Measurements from ENCODE around the gene UCP2.

UCP2 gene

DNA sequence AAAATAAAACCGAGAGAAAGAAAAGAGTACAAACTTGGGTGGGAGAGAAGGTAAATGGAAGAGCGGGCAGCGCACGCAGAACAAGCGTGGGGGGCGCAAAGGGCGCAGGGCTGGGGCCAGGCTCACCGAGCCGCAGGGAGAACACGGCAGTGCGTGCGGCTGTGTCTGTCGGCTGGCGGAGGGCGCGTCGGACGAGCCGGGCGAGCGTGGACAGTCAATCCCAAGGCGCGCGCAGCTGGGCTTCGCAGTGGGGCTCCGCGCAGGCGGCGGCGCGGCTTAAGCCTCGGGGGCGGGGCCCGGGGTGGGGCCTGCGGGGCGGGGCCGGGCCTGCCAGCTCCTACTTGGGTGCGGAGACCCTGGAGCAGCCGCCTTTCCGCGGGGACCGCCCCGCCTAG, at the start of gene UCP2:
TSS of gene UCP2 (minus strand) at position 249 of the 395 bp plus-strand sequence. CDS start 4,465 bp downstream, outside the sequence.
- DNase-seq, result peak; percentile 86 to 96 (median 94)

- DNase-seq, result no peak
Measured at GRCh38 chr11:74030723-74031676, 48.4 kb upstream of the UCP2 start.

DNA sequence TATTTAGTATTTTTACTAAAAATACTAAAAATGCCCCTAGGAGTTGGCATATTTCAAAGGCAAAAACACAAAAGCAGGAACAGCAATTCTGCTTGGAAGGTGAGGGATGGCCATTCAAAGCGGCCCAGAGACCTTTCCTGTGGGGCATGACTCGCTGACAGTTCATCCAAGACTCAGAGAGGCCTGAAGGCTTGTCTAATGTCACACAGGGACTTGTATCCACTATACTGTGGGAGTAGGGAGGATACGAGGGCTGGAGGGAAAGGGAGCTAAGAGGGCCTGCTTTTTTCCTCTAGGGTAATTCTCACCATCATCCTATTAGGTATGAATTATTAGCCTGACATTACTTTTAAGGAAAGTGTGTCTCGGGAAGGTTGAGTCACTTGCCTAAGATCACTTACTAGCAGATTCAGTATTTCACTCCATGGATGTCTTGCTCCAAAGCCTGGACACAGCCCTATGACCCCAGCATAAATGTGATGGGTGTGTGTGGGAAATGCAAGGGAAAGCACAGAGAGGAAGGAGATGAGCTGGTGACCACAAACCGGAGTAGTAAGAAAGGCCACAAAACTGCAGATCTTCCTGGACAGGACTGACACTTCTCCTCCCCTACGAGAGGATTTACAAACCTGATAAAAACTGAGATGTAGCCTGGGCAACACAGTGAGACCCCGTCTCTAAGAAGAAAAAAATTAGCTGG, 43.0 kb upstream of the UCP2 start:
- peak; percentile 88 to 95 (median 93) for DNase-seq

DNA sequence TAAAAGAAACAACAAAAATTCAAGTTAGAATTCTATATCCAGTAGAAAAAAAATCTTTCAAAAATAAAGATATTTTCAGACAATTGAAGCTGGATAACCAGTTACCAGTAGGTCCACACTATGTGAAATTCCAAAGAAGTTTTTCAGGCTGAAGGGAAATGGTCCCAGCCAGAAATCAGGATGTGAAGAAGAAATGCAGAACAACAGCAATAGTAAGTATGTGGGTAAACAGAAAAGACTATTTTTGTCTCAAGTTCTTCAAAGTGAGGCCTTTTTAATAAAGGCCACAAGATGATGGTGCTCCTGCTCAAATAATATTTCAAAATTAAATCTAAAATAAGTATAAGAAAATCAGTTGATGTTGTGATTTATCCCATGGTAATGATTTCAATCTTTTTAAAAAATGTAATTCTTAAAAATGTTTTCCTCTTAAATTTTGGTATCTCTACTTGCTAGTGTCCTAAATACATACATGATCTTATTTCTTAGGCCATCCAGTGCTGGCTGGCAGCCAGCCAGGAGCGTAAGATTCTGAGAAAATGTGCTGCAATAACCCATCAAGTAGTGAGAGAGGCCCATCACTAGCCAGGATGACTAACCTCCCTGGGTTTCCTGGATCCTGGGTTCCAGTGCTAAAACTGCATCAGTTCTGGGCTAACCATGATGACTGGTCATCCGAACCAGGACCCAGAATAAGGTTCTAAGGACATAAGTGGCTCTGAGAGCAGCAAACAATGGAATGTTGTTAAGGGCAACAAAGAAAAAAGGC, 41.8 kb upstream of the UCP2 start:
- peak; percentile 59 to 83 (median 68) for DNase-seq

DNA sequence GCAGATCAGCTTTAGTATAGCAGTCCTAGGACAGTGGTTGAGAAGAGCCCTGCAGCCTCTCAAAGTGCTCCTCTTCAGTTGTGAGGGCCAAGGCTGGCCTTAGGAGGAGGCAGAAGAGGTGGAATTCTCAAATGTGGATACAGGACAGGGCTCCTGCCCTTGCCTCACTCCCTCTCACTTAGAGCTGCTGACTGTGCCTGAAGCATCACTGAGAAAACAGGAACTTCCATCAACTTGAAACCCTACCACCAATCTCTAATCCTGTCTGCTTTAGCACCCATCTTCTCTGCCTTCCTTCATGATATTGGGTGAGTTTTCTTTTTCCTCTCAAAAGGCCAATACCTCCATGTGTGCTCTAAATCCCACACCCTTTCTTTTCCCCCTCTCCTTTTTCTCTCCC, 40.6 kb upstream of the UCP2 start:
- DNase-seq, result peak; percentile 59 to 64 (median 61)

- DNase-seq, result peak; percentile 69 to 81 (median 76)
Measured at GRCh38 chr11:74022546-74022945, 39.9 kb upstream of the UCP2 start.

GRCh38 chr11:74021998-74022397, 39.4 kb upstream of the UCP2 start:
- no peak for DNase-seq

- peak; percentile 76 to 90 (median 84) for DNase-seq
Measured at GRCh38 chr11:74020539-74020938, 37.9 kb upstream of the UCP2 start.

GRCh38 chr11:74019860-74020259, 37.2 kb upstream of the UCP2 start:
- peak; percentile 52 to 68 (median 60) for DNase-seq

DNA sequence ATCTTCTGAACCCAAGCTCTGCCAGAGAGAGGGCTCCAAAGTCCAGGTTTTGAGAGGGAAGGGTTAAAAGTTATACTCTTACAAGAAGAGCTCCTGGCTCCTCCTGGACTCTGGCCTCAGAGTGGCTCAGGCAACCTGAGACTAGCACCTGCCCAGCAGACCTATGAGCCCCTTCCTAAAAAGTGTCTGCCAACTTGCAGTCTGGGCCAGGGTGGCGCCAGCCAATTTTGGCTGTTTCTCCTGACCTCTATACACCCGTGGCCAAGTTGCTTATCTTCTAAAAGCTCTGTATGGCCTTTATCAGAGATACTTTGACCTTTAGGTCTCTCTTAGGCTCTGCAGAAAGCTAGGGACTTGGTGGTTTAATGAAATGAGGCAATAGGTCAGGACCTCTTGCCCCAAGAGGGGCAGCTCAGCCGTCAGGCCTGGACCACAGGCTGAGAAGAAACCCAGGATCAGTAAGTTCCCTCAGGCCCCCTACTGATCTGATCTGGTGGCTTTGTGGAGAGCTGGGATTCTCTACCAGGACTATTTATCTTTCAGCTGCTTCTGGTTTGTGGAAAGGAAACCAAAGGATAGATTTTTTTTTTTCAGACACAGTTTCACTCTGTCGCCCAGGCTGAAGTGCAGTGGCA, 36.6 kb upstream of the UCP2 start:
- no peak for DNase-seq

DNA sequence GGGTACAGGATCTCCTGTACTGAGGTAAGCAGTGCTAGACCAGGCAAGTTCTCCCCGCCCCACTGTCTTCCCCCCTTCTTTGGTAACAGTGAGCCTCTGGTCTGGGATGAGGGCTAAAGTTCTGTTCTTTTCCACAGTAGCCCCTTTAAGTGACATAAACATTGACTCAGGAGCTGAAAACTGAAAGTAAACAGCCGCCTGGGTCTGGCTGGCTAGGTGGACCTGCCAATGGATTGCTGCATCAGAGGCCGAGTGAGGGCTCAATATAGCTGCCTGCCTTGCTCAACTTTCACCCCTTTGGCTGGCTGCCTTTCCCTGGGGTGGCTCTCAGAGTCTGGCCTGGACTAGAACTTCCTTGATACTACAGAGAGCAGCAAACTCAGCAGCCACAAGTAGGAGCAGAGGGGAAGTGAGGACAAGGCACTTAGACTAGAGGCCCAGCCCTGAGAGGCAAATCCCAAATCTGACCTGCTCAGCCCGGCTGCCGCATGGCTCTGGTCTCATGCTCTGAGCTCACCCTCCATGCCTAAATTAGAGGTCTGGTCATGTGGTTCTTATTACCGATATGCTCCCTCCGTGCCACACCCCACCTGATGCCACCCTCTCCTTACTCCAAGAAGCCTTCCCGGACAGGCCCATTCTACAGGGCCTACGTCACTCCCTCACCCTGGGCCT, 35.8 kb upstream of the UCP2 start:
- DNase-seq, result peak; percentile 80 to 83 (median 81)

DNA sequence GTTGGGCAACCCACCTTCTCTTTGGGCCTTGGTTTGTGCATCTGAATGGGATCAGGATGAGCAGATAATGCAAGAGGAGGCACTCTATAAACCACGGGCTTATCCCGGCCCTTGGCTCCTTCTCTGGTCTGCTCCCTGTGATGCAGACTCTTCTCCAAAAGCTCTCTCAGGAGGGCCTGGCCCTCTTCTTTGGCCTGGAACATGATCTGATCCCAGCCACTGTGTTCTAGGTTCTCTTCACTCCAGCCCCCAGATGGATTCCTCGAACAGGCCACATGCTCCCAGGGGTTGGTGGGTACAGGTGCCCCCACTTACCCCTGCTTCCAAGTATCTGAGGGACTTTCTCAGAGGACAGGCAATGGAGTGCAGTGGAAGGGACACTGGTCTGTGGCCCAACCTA, 35.0 kb upstream of the UCP2 start:
- DNase-seq, result no peak

GRCh38 chr11:74015919-74016684, 33.5 kb upstream of the UCP2 start:
- no peak for DNase-seq

DNA sequence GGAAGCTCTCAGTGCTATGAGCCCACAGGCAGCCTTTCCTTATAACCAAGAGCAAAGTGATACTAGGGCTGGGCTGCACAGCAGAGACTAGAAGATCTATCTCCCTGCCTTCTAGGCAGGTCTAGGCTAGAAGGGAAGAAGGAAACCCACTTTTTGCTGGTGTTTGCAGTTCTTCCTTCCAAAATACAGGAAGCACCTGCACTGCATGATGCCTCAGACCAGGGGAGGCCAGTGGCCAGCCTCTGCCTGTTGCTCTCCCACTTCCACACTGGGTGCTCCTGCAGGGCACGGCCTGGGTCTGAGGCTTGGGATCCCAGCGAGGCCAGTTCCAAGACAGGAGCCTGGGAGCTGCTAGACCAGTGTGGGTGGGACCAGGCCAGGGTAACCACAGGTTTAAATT, 32.2 kb upstream of the UCP2 start:
- peak in 1 of 3 donors; percentile 25 for DNase-seq

DNA sequence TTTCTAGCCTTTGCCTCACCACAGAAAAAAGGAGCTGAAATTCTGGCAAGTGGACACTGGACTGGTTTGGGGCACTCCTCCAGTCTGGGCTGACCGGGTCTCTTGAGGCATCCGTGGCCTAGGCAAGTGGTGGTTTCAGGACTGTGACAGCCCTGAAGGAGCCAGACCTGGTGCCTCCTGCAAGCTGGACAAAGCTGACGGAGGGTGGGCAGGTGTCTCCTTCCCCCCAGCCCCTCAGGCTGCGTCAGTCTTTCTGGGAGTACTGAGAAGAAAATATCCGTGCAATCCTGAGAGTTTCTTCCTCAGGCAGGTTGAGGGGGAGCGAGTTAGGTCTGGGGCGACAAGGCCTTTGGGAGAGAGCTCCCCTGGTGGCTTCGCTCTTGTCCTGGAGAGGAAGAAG, 30.5 kb upstream of the UCP2 start:
- DNase-seq, result no peak

- DNase-seq, result no peak
Measured at GRCh38 chr11:74012074-74012809, 29.6 kb upstream of the UCP2 start.

DNA sequence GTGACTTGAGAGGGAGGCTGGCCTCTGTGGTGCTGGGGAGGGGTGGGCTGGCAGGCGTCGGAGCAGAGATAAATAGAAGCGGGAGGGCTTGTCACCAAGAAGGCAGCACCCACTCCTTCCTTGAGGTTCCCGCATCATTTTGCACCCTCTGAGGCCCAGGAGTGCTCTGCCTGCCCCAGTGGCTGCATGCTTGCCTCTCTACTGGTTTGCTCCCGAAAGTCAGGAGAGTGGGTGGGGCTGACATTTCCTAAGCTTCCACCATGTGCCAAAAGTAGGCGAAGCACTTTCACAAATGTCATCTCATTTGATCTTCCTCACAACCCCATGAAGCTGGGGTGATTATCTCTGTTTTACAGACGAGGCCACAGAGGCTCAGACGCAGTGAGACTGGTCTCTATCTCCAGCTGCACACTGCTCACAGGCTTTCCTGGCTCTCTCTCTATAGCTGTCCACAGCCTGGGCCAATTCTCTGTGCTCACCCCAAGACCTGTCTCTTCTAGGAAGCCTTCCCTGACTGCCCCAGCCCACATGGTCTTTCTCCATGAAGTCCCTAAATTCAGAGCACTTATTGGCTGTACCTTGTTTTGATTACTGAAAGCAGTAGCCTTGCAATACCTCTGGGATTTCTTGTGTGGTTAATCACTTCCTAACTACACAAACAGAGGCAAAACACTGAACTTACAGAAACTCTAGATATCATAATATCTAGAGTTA, 28.9 kb upstream of the UCP2 start:
- DNase-seq, result peak in 1 of 3 donors; percentile 28

GRCh38 chr11:74010306-74011300, 28.0 kb upstream of the UCP2 start:
- no peak for DNase-seq

Measured in suppressor macrophage treated with lipopolysaccharide for 1 hour (primary cell).